C1 segment of cervical spinal cord (tissue), 14 donors: Measurements from ENCODE around the gene ZDHHC18.

Experiments used
- DNase-seq, 14 donors: peaks; one replicate each; lab custom pipeline; 2025; lab: John Stamatoyannopoulos, UW

Gene ZDHHC18

GRCh38 chr1:26826261-26827105 lies at the start of gene ZDHHC18:
ZDHHC18 (plus strand) TSS chr1:26826688; CDS start chr1:26826805, 117 bp downstream.
- peak in 11 of 14 donors; percentile 21 to 78 (median 52) for DNase-seq

- DNase-seq = peak in 1 of 14 donors; percentile 0
These were observed 47.3 kb upstream of the ZDHHC18 start for GRCh38 chr1:26779098-26779668.

- peak in 4 of 14 donors; percentile 1 to 40 (median 26) for DNase-seq
These were observed 46.0 kb upstream of the ZDHHC18 start for GRCh38 chr1:26780344-26780957.

GRCh38 chr1:26781206-26781825 lies 45.2 kb upstream of the ZDHHC18 start:
- DNase-seq = no peak

GRCh38 chr1:26782521-26783212 lies 43.8 kb upstream of the ZDHHC18 start:
- DNase-seq = no peak

- DNase-seq = no peak
These were observed 42.9 kb upstream of the ZDHHC18 start for GRCh38 chr1:26783646-26784022.

GRCh38 chr1:26784023-26784871 lies 42.2 kb upstream of the ZDHHC18 start:
- DNase-seq = peak in 12 of 14 donors; percentile 8 to 78 (median 47)

GRCh38 chr1:26784886-26785285 lies 41.6 kb upstream of the ZDHHC18 start:
- no peak for DNase-seq

GRCh38 chr1:26785611-26786436 lies 40.7 kb upstream of the ZDHHC18 start:
- peak in 10 of 14 donors; percentile 17 to 41 (median 26) for DNase-seq

- DNase-seq = peak in 11 of 14 donors; percentile 27 to 51 (median 40)
These were observed 39.8 kb upstream of the ZDHHC18 start for GRCh38 chr1:26786437-26787380.

- DNase-seq = peak in 1 of 14 donors; percentile 37
These were observed 39.1 kb upstream of the ZDHHC18 start for GRCh38 chr1:26787381-26787705.

- peak; percentile 63 to 97 (median 93) for DNase-seq
These were observed 38.6 kb upstream of the ZDHHC18 start, which contains the start of gene PIGV for GRCh38 chr1:26787706-26788514. PIGV (plus strand) TSS chr1:26787950; CDS start chr1:26790816, 2,866 bp downstream.

GRCh38 chr1:26788515-26788785 lies 38.0 kb upstream of the ZDHHC18 start:
- DNase-seq = no peak

- peak in 12 of 14 donors; percentile 25 to 89 (median 74) for DNase-seq
These were observed 37.5 kb upstream of the ZDHHC18 start for GRCh38 chr1:26788836-26789611.

- no peak for DNase-seq
These were observed 36.9 kb upstream of the ZDHHC18 start for GRCh38 chr1:26789612-26789865.

- no peak for DNase-seq
These were observed 36.6 kb upstream of the ZDHHC18 start for GRCh38 chr1:26789931-26790330.

- DNase-seq = no peak
These were observed 35.9 kb upstream of the ZDHHC18 start for GRCh38 chr1:26790551-26790953.
